H9 (cell line): Measurements from ENCODE around the gene UFSP1. TPM values are rescaled to one million over a fixed set of nuclear protein-coding genes. Genes with fewer than 3 reads are reported as not detected.

Experiments used
- DNase-seq: peaks from one replicate; pipeline ENCODE4 v3.0.0-alpha.2; 2017
- H2AFZ ChIP-seq: one replicate; pipeline ENCODE4 v1.6.1; 2013; ENCODE audit warnings: mild to moderate bottlenecking, low read length, control low read depth, moderate library complexity
- H2AK5ac ChIP-seq: 2 replicates; pipeline ENCODE4 v1.6.1; 2013; ENCODE audit warnings: low read length, control low read depth, mixed read lengths; ENCODE audit not compliant: insufficient read length
- H2BK120ac ChIP-seq: one replicate; pipeline ENCODE4 v1.6.1; 2013; ENCODE audit warnings: low read depth, mild to moderate bottlenecking, low read length, control low read depth, inconsistent platforms; ENCODE audit not compliant: poor library complexity, severe bottlenecking
- H2BK12ac ChIP-seq: 2 replicates; pipeline ENCODE4 v1.6.1; 2013; ENCODE audit warnings: low read length, control low read depth, mixed read lengths, low read depth; ENCODE audit not compliant: insufficient read length
- H2BK15ac ChIP-seq: 2 replicates; pipeline ENCODE4 v1.6.1; 2013; ENCODE audit warnings: low read depth, low read length, control low read depth
- H2BK20ac ChIP-seq: one replicate; pipeline ENCODE4 v1.6.1; 2013; ENCODE audit warnings: low read depth, mild to moderate bottlenecking, low read length, control low read depth, inconsistent platforms; ENCODE audit not compliant: poor library complexity, severe bottlenecking
- H2BK5ac ChIP-seq: 2 replicates; pipeline ENCODE4 v1.6.1; 2013; ENCODE audit warnings: low read length, control low read depth, mixed read lengths; ENCODE audit not compliant: insufficient read length
- H3K14ac ChIP-seq: 2 replicates; pipeline ENCODE4 v1.6.1; 2013; ENCODE audit warnings: low read length, control low read depth; ENCODE audit not compliant: insufficient read depth
- H3K18ac ChIP-seq: 2 replicates; pipeline ENCODE4 v1.6.1; 2013; ENCODE audit warnings: low read depth, mild to moderate bottlenecking, mixed read lengths, low read length, control low read depth; ENCODE audit not compliant: insufficient read length
- H3K23ac ChIP-seq: 2 replicates; pipeline ENCODE4 v1.6.1; 2013; ENCODE audit warnings: low read length, control low read depth, mixed read lengths, low read depth; ENCODE audit not compliant: insufficient read length
- H3K23me2 ChIP-seq: 2 replicates; pipeline ENCODE4 v1.6.1; 2013; ENCODE audit warnings: low read depth, mild to moderate bottlenecking, mixed read lengths, low read length, control low read depth; ENCODE audit not compliant: insufficient read length, poor library complexity, severe bottlenecking
- H3K27ac ChIP-seq: 2 replicates; pipeline ENCODE4 v1.5.1; 2013; ENCODE audit warnings: low read length, control low read depth, mixed read lengths, low read depth; ENCODE audit not compliant: insufficient read length
- H3K27me3 ChIP-seq: 2 replicates; pipeline ENCODE4 v1.6.1; 2013; ENCODE audit warnings: low read length, control low read depth, inconsistent platforms; ENCODE audit not compliant: insufficient read depth
- H3K4ac ChIP-seq: 2 replicates; pipeline ENCODE4 v1.6.1; 2013; ENCODE audit warnings: low read depth, mild to moderate bottlenecking, control low read depth, inconsistent platforms, low read length, moderate library complexity
- H3K4me1 ChIP-seq: 2 replicates; pipeline ENCODE4 v1.6.1; 2013; ENCODE audit warnings: low read length, control low read depth, inconsistent platforms; ENCODE audit not compliant: insufficient read depth
- H3K4me2 ChIP-seq: 2 replicates; pipeline ENCODE4 v1.6.1; 2013; ENCODE audit warnings: low read length, control low read depth, mixed read lengths; ENCODE audit not compliant: insufficient read length, insufficient read depth
- H3K56ac ChIP-seq: 2 replicates; pipeline ENCODE4 v1.6.1; 2013; ENCODE audit warnings: low read depth, mild to moderate bottlenecking, mixed read lengths, low read length, control low read depth; ENCODE audit not compliant: insufficient read length
- H3K79me1 ChIP-seq: 2 replicates; pipeline ENCODE4 v1.6.1; 2013; ENCODE audit warnings: low read depth, mild to moderate bottlenecking, moderate library complexity, low read length, control low read depth, inconsistent platforms; ENCODE audit not compliant: insufficient read depth, poor library complexity, severe bottlenecking
- H3K79me2 ChIP-seq: 2 replicates; pipeline ENCODE4 v1.6.1; 2013; ENCODE audit warnings: low read length, control low read depth, inconsistent platforms; ENCODE audit not compliant: insufficient read depth
- H3K9ac ChIP-seq: 2 replicates; pipeline ENCODE4 v1.6.1; 2013; ENCODE audit warnings: low read length, control low read depth, mixed read lengths; ENCODE audit not compliant: insufficient read length; ENCODE audit errors: extremely low read depth
- H3K9me3 ChIP-seq: one replicate; pipeline ENCODE4 v1.6.1; 2013; ENCODE audit warnings: low read depth, low read length, inconsistent platforms; ENCODE audit not compliant: control insufficient read depth
- H3T11ph ChIP-seq: one replicate; pipeline ENCODE4 v1.6.1; 2013; ENCODE audit warnings: mild to moderate bottlenecking, low read length, control low read depth, inconsistent platforms
- H4K20me1 ChIP-seq: one replicate; pipeline ENCODE4 v1.6.1; 2013; ENCODE audit not compliant: control insufficient read depth, insufficient read length, insufficient read depth
- H4K5ac ChIP-seq: 2 replicates; pipeline ENCODE4 v1.6.1; 2013; ENCODE audit warnings: low read depth, mild to moderate bottlenecking, mixed read lengths, low read length, control low read depth; ENCODE audit not compliant: insufficient read length
- H4K8ac ChIP-seq: replicated peaks from 2 replicates; pipeline ENCODE4 v1.6.1; 2013; ENCODE audit warnings: low read length, control low read depth, mixed read lengths, low read depth; ENCODE audit not compliant: insufficient read length
- H4K91ac ChIP-seq: 2 replicates; pipeline ENCODE4 v1.6.1; 2013; ENCODE audit warnings: low read depth, mild to moderate bottlenecking, moderate library complexity, mixed read lengths, low read length, control low read depth; ENCODE audit not compliant: insufficient read length
- H3K27ac Mint-ChIP-seq, 3 experiments: 2 replicates in 2 of 3; 3 replicates in 1 of 3; pipeline ENCODE4 v1.8.0; 2020 to 2021; ENCODE audit warnings: mixed read lengths in 3 of 3, mild to moderate bottlenecking in 1 of 3, moderate library complexity in 1 of 3
- H3K27me3 Mint-ChIP-seq: 2 replicates; pipeline ENCODE4 v1.8.0; 2021; ENCODE audit warnings: low read depth, mild to moderate bottlenecking, moderate library complexity, mixed read lengths
- H3K36me3 Mint-ChIP-seq, 3 experiments: 2 replicates in 2 of 3; 3 replicates in 1 of 3; pipeline ENCODE4 v1.8.0; 2020 to 2021; ENCODE audit warnings: low read depth in 3 of 3, mixed read lengths in 3 of 3; ENCODE audit not compliant: insufficient read depth in 1 of 3
- H3K4me1 Mint-ChIP-seq, 2 experiments: 2 replicates each; pipeline ENCODE4 v1.8.0; 2020; ENCODE audit warnings: mixed read lengths in 2 of 2
- H3K4me3 Mint-ChIP-seq, 2 experiments: 2 replicates in 1 of 2; 3 replicates in 1 of 2; pipeline ENCODE4 v1.8.0; 2020 to 2021; ENCODE audit warnings: mild to moderate bottlenecking in 2 of 2, mixed read lengths in 2 of 2, moderate library complexity in 1 of 2
- H3K9me3 Mint-ChIP-seq, 2 experiments: 2 replicates in 1 of 2; 3 replicates in 1 of 2; pipeline ENCODE4 v1.8.0; 2020; ENCODE audit warnings: mild to moderate bottlenecking in 2 of 2, mixed read lengths in 2 of 2, moderate library complexity in 1 of 2
- WGBS: extraction: QIAGEN DNeasy Blood & Tissue Kit; methylation state at CpG from one replicate; pipeline ENCODE4 v1.1.7; 2013; ENCODE audit warnings: missing lambda C conversion rate, low lambda C conversion rate, mixed read lengths; ENCODE audit not compliant: insufficient read length; ENCODE audit errors: extremely low coverage; 5-methylcytosine and 5-hydroxymethylcytosine counted together
- total RNA-seq: library from RNA; stranded (reverse); gene quantifications from 2 replicates; pipeline ENCODE4 v1.2.1, GENCODE V29; 2021
- TF ChIP-seq, protein P1 (sequence below): fragments of 200-600 bp; sonication (generic); conservative IDR thresholded peaks from 3 replicates; pipeline ENCODE4 v1.8.0; 2021; ENCODE audit warnings: antibody characterized with exemption, mild to moderate bottlenecking

UFSP1 gene
- total RNA-seq, 1 experiment from 2014 or later, result 4.3 TPM

- Histone ChIP-seq H3K23me2 (peaks cover 16% of the 10 kb centered on the region), H3K4me2 (peak overlapping the region; percentile 33), H2BK15ac (no peak overlapping the region), H2AK5ac (no peak overlapping the region), H3K4ac (no peak overlapping the region), H3K56ac (no peak overlapping the region), H3K9me3 (no peaks in the 10 kb centered on the region), H2BK12ac (no peak overlapping the region), H3T11ph (no peak overlapping the region), H2BK5ac (no peak overlapping the region), H3K79me1 (no peaks in the 10 kb centered on the region), H4K20me1 (no peaks in the 10 kb centered on the region), H4K8ac (no peak overlapping the region), H3K9ac (no peak overlapping the region), H3K4me1 (peaks cover 2% of the 10 kb centered on the region; the same call in 1 of the 2 replicates), H2BK120ac (no peak overlapping the region), H2AFZ (no peak overlapping the region), H4K91ac (no peak overlapping the region), H3K27ac (no peak overlapping the region), H3K23ac (no peak overlapping the region), H4K5ac (no peak overlapping the region), H3K27me3 (peaks cover 7% of the 10 kb centered on the region), H2BK20ac (no peak overlapping the region), H3K79me2 (no peaks in the 10 kb centered on the region), H3K14ac (no peak overlapping the region), H3K18ac (no peak overlapping the region)
- Mint-ChIP-seq H3K36me3 (no peaks in the 10 kb centered on the region), H3K27ac (peak overlapping the region in 1 of 3 experiments; percentile 14; a peak in 2 of 7 replicates), H3K9me3 (no peaks in the 10 kb centered on the region; a peak in 2 of 5 replicates), H3K4me3 (peak overlapping the region; percentile 68 to 79), H3K27me3 (peaks cover 25% of the 10 kb centered on the region), H3K4me1 (peaks cover 21 to 24% of the 10 kb centered on the region in 2 experiments)
- DNase-seq, result peak; percentile 73
- TF ChIP-seq, protein P1, sequence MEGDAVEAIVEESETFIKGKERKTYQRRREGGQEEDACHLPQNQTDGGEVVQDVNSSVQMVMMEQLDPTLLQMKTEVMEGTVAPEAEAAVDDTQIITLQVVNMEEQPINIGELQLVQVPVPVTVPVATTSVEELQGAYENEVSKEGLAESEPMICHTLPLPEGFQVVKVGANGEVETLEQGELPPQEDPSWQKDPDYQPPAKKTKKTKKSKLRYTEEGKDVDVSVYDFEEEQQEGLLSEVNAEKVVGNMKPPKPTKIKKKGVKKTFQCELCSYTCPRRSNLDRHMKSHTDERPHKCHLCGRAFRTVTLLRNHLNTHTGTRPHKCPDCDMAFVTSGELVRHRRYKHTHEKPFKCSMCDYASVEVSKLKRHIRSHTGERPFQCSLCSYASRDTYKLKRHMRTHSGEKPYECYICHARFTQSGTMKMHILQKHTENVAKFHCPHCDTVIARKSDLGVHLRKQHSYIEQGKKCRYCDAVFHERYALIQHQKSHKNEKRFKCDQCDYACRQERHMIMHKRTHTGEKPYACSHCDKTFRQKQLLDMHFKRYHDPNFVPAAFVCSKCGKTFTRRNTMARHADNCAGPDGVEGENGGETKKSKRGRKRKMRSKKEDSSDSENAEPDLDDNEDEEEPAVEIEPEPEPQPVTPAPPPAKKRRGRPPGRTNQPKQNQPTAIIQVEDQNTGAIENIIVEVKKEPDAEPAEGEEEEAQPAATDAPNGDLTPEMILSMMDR, result no peak
- WGBS, result no CpG with 5 or more reads among the region's 54 CpGs
Measured at GRCh38 chr7:100895956-100896731, 6.6 kb upstream of the UFSP1 start.
